GM19467 (cell line): ENCODE measurements around the gene SCNM1.

Source experiments
- ATAC-seq: cut with Tn5 transposase; IDR thresholded peaks from one replicate; pipeline ENCODE4 v1.9.1; 2021; ENCODE audit warnings: mild to moderate bottlenecking, moderate library complexity; ENCODE audit not compliant: unreplicated experiment

Gene SCNM1

GRCh38 chr1:151165738-151166504, at the start of gene SCNM1, which contains the start of gene LYSMD1:
Gene SCNM1 (plus strand): TSS chr1:151166144. CDS start chr1:151166153, 9 bp downstream.
Gene LYSMD1 (minus strand): TSS chr1:151165902. CDS start chr1:151165258, 644 bp downstream.
- peak; percentile 86 for ATAC-seq

- ATAC-seq = no peak
Observed at GRCh38 chr1:151124763-151125403, 41.1 kb upstream of the SCNM1 start.

GRCh38 chr1:151128800-151129199, 37.1 kb upstream of the SCNM1 start:
- ATAC-seq = no peak

- ATAC-seq = peak; percentile 85
Observed at GRCh38 chr1:151130987-151131586, 34.9 kb upstream of the SCNM1 start.

- ATAC-seq = no peak
Observed at GRCh38 chr1:151131701-151132334, 34.1 kb upstream of the SCNM1 start.

- no peak for ATAC-seq
Observed at GRCh38 chr1:151132335-151133017, 33.5 kb upstream of the SCNM1 start.

- no peak for ATAC-seq
Observed at GRCh38 chr1:151133018-151133806, 32.7 kb upstream of the SCNM1 start.

GRCh38 chr1:151134396-151134795, 31.5 kb upstream of the SCNM1 start:
- ATAC-seq = no peak

GRCh38 chr1:151134991-151135390, 31.0 kb upstream of the SCNM1 start:
- no peak for ATAC-seq

- no peak for ATAC-seq
Observed at GRCh38 chr1:151135433-151136385, 30.2 kb upstream of the SCNM1 start.

- ATAC-seq = no peak
Observed at GRCh38 chr1:151137789-151138188, 28.2 kb upstream of the SCNM1 start.

- ATAC-seq = no peak
Observed at GRCh38 chr1:151142411-151143056, 23.4 kb upstream of the SCNM1 start.

GRCh38 chr1:151143057-151143435, 22.9 kb upstream of the SCNM1 start:
- no peak for ATAC-seq

- no peak for ATAC-seq
Observed at GRCh38 chr1:151143986-151144385, 22.0 kb upstream of the SCNM1 start.

GRCh38 chr1:151144474-151145303, 21.3 kb upstream of the SCNM1 start:
- no peak for ATAC-seq

GRCh38 chr1:151145304-151146071, 20.5 kb upstream of the SCNM1 start:
- ATAC-seq = no peak

GRCh38 chr1:151146072-151146411, 19.9 kb upstream of the SCNM1 start:
- no peak for ATAC-seq
